K562 (cell line): ENCODE results near the gene PGAP2. TPM values are rescaled to one million over a fixed set of nuclear protein-coding genes. Genes with fewer than 3 reads are reported as not detected.

Experiments
- HDAC6 ChIP-seq: IDR thresholded peaks from 2 replicates; pipeline ENCODE4 v1.6.1; 2012; ENCODE audit warnings: low read depth, mild to moderate bottlenecking, control low read depth, inconsistent platforms, low read length, moderate library complexity
- NCOR1 ChIP-seq: fragments of 450-650 bp; IDR thresholded peaks from 2 replicates; pipeline ENCODE4 v1.6.1; 2016; ENCODE audit warnings: mild to moderate bottlenecking, moderate library complexity
- NELFE ChIP-seq: IDR thresholded peaks from 2 replicates; pipeline ENCODE4 v1.6.1; 2011; ENCODE audit warnings: mild to moderate bottlenecking; ENCODE audit not compliant: insufficient read depth, insufficient read length
- PCBP1 ChIP-seq: fragments of 200-400 bp; formaldehyde crosslinking; IDR thresholded peaks from 2 replicates; pipeline ENCODE4 v1.6.1; 2018; ENCODE audit warnings: mild to moderate bottlenecking, low read depth, low read length; ENCODE audit not compliant: poor library complexity, severe bottlenecking
- RERE ChIP-seq: sonication (generic); formaldehyde crosslinking; IDR thresholded peaks from 2 replicates; pipeline ENCODE4 v1.8.0; 2023; ENCODE audit warnings: missing genetic modification reagents, mild to moderate bottlenecking, borderline replicate concordance
- STAG1 ChIP-seq: sonication (generic); formaldehyde crosslinking; IDR thresholded peaks from 2 replicates; pipeline ENCODE4 v1.5.0; 2020; ENCODE audit warnings: missing genetic modification reagents, borderline replicate concordance
- TBL1XR1 ChIP-seq, 2 experiments: IDR thresholded peaks; 2 replicates each; pipeline ENCODE4 v1.6.1; 2012; ENCODE audit warnings: improper control_type of control experiment in 2 of 2, low read length in 2 of 2, mild to moderate bottlenecking in 1 of 2
- ZBTB26 ChIP-seq: fragments of 450-650 bp; formaldehyde crosslinking; IDR thresholded peaks from 2 replicates; pipeline ENCODE4 v1.4.0; 2022; ENCODE audit warnings: missing genetic modification characterization
- polyA plus RNA-seq, 8 experiments: library from polyadenylated mRNA; depleted of rRNA in 4 of 8; stranded (reverse) in 5 of 8; unstranded in 3 of 8; fragments of >200 nt; fragmentation: Nextera tagmentation in 2 of 8; fragmentation: Illumina TruSeq in 1 of 8; extraction: Ambion mirVana in 2 of 8; extraction: Trizol in 1 of 8; gene quantifications; 2 replicates each; pipeline versions ENCODE4 v1.2.1 to v1.2.3, GENCODE V29; 2011 to 2014; ENCODE audit warnings: inconsistent platforms in 1 of 8, missing spikeins in 1 of 8
- total RNA-seq, 7 experiments: library from RNA; depleted of rRNA in 6 of 7; stranded (reverse); fragments of >200 nt in 6 of 7; fragmentation: Illumina TruSeq in 2 of 7; extraction: Trizol in 2 of 7; gene quantifications; 2 replicates each; pipeline versions ENCODE4 v1.2.1 to v1.2.3, GENCODE V29; 2011 to 2021; ENCODE audit warnings: low replicate concordance in 1 of 7
- TF ChIP-seq, protein P1 (sequence below): fragments of 200-800 bp; sonication (Bioruptor generic); IDR thresholded peaks from 2 replicates; pipeline ENCODE4 v1.6.1; 2016; ENCODE audit warnings: missing genetic modification characterization, missing compliant biosample characterization

Gene PGAP2
- total and polyA plus RNA-seq, 9 of the 15 experiments (the other 6 are each of a cell fraction or from before 2014, with no cell fraction given) = 17.9 to 47.2 (median 33.7) TPM

GRCh38 chr11:3808861-3809623 lies 682 bp downstream of the PGAP2 start (continued):
- TF ChIP-seq RERE (CRISPR knock-in tag) (no peak), HDAC6 (no peak), TBL1XR1 (IDR thresholded peaks at IDR 0.05; ENCODE audit: low read length in 2 of 2) (no peak), PCBP1 (no peak), NCOR1 (no peak), NELFE (no peak), STAG1 (no peak), ZBTB26 (no peak)
- TF ChIP-seq, protein P1, sequence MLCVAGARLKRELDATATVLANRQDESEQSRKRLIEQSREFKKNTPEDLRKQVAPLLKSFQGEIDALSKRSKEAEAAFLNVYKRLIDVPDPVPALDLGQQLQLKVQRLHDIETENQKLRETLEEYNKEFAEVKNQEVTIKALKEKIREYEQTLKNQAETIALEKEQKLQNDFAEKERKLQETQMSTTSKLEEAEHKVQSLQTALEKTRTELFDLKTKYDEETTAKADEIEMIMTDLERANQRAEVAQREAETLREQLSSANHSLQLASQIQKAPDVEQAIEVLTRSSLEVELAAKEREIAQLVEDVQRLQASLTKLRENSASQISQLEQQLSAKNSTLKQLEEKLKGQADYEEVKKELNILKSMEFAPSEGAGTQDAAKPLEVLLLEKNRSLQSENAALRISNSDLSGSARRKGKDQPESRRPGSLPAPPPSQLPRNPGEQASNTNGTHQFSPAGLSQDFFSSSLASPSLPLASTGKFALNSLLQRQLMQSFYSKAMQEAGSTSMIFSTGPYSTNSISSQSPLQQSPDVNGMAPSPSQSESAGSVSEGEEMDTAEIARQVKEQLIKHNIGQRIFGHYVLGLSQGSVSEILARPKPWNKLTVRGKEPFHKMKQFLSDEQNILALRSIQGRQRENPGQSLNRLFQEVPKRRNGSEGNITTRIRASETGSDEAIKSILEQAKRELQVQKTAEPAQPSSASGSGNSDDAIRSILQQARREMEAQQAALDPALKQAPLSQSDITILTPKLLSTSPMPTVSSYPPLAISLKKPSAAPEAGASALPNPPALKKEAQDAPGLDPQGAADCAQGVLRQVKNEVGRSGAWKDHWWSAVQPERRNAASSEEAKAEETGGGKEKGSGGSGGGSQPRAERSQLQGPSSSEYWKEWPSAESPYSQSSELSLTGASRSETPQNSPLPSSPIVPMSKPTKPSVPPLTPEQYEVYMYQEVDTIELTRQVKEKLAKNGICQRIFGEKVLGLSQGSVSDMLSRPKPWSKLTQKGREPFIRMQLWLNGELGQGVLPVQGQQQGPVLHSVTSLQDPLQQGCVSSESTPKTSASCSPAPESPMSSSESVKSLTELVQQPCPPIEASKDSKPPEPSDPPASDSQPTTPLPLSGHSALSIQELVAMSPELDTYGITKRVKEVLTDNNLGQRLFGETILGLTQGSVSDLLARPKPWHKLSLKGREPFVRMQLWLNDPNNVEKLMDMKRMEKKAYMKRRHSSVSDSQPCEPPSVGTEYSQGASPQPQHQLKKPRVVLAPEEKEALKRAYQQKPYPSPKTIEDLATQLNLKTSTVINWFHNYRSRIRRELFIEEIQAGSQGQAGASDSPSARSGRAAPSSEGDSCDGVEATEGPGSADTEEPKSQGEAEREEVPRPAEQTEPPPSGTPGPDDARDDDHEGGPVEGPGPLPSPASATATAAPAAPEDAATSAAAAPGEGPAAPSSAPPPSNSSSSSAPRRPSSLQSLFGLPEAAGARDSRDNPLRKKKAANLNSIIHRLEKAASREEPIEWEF (CRISPR knock-in tag) = no peak
